Measurements from ENCODE around the gene MITF.

The MITF gene

DNA sequence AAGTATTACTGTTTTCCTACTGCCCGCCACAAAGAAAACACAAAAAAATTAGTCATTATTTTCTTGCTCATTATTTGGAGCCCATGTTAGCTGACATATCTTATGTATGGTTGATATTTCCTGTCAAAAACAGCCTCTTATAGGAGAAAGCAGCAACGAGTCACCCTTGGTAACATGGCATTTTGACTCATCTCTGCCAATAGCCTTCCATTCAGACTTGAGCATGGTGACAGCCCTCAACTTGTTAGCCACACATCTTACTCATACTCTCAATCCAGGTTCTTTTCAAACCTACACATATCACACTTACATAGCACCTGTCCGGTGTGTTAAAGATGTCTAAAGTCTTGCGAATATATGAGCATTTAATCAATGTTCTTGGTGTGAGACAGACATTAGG, 150.8 kb downstream of the MITF start:
- no peaks in the 10 kb centered on the region for H3K9me3 ChIP-seq (ENCODE audit: low read length)
- H3K9me2 ChIP-seq (ENCODE audit: low read depth, low read length), result no peaks in the 10 kb centered on the region
- no peaks in the 10 kb centered on the region for H3K4me1 ChIP-seq (ENCODE audit: insufficient read depth, low read length, severe bottlenecking)
- TF ChIP-seq EZH2 (IDR thresholded peaks at IDR 0.05; ENCODE audit: borderline replicate concordance, low read length), result no peak
- TF ChIP-seq, protein P1, sequence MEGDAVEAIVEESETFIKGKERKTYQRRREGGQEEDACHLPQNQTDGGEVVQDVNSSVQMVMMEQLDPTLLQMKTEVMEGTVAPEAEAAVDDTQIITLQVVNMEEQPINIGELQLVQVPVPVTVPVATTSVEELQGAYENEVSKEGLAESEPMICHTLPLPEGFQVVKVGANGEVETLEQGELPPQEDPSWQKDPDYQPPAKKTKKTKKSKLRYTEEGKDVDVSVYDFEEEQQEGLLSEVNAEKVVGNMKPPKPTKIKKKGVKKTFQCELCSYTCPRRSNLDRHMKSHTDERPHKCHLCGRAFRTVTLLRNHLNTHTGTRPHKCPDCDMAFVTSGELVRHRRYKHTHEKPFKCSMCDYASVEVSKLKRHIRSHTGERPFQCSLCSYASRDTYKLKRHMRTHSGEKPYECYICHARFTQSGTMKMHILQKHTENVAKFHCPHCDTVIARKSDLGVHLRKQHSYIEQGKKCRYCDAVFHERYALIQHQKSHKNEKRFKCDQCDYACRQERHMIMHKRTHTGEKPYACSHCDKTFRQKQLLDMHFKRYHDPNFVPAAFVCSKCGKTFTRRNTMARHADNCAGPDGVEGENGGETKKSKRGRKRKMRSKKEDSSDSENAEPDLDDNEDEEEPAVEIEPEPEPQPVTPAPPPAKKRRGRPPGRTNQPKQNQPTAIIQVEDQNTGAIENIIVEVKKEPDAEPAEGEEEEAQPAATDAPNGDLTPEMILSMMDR (IDR thresholded peaks at IDR 0.05; ENCODE audit: low read length), result no peak
- no peak overlapping the region for H3K27ac ChIP-seq (ENCODE audit: low read depth, low read length, poor library complexity, severe bottlenecking)
- H3F3A ChIP-seq (ENCODE audit: insufficient read depth, low read length), result no peaks in the 10 kb centered on the region
- H3K36me3 ChIP-seq (ENCODE audit: insufficient read depth, low read length), result no peaks in the 10 kb centered on the region
- H3K4me2 ChIP-seq (ENCODE audit: low read length), result no peak overlapping the region
- no peaks in the 10 kb centered on the region for H4K20me1 ChIP-seq (ENCODE audit: insufficient read depth, low read length)
- H3K4me3 ChIP-seq (ENCODE audit: low read depth, low read length, poor library complexity, severe bottlenecking), result no peak overlapping the region
- no peaks in the 10 kb centered on the region for H3K79me2 ChIP-seq (ENCODE audit: insufficient read depth, low read length)
- H3K9ac ChIP-seq (ENCODE audit: low read length), result no peak overlapping the region
- H3K27me3 ChIP-seq (ENCODE audit: insufficient read depth, low read length), result no peaks in the 10 kb centered on the region
- H2AFZ ChIP-seq (ENCODE audit: low read length), result no peak overlapping the region

DNA sequence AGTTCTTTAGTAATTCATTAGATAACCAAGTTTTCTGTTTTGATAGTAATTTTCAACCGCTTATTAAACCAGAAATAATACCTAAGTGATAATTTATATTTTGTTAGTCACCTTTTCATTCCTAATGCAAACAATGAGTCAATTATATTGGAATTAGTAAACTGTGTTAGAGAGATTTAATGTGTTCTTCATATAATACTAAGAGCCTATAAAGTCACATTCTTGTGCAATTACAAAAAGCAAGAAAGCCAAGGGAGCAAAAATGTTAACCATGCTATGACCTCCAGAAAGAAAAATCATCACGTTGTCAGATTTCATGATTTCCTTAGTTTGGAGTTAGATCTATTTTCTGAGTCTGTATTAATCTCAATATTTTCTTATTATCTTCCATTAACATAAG, 151.4 kb downstream of the MITF start:
- Histone ChIP-seq H4K20me1 (ENCODE audit: insufficient read depth, low read length) (no peaks in the 10 kb centered on the region), H3K9me2 (ENCODE audit: low read depth, low read length) (no peaks in the 10 kb centered on the region), H3K9me3 (ENCODE audit: low read length) (no peaks in the 10 kb centered on the region), H2AFZ (ENCODE audit: low read length) (no peak overlapping the region), H3K27ac (ENCODE audit: low read depth, low read length, poor library complexity, severe bottlenecking) (no peak overlapping the region), H3K36me3 (ENCODE audit: insufficient read depth, low read length) (no peaks in the 10 kb centered on the region), H3K27me3 (ENCODE audit: insufficient read depth, low read length) (no peaks in the 10 kb centered on the region), H3K9ac (ENCODE audit: low read length) (no peak overlapping the region), H3K4me2 (ENCODE audit: low read length) (no peak overlapping the region), H3F3A (ENCODE audit: insufficient read depth, low read length) (no peaks in the 10 kb centered on the region), H3K4me1 (ENCODE audit: insufficient read depth, low read length, severe bottlenecking) (no peaks in the 10 kb centered on the region), H3K79me2 (ENCODE audit: insufficient read depth, low read length) (no peaks in the 10 kb centered on the region), H3K4me3 (ENCODE audit: low read depth, low read length, poor library complexity, severe bottlenecking) (no peak overlapping the region)
- TF ChIP-seq EZH2 (IDR thresholded peaks at IDR 0.05; ENCODE audit: borderline replicate concordance, low read length), result no peak
- TF ChIP-seq, protein P1 (IDR thresholded peaks at IDR 0.05; ENCODE audit: low read length), result no peak

DNA sequence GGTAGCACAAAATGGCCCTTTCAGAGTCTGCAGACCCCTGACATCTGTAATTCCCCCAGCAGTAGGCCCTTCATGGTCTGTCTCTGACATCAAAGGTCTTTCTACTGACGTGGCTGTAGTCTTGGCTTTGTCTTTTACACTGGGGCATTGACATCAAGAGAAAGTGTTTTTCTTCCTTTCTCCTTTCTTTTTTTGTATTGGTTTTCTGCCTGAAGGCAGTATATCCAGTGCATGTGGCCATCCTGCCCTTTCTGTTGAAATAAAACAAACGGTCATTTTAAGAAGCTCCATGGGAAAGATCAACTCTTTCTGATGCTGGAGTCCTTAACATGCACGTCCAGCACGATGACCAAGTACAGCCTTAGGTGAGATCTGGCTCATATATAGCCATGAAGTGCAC, 153.4 kb downstream of the MITF start:
- no peaks in the 10 kb centered on the region for H3K9me2 ChIP-seq (ENCODE audit: low read depth, low read length)
- no peak overlapping the region for H2AFZ ChIP-seq (ENCODE audit: low read length)
- H3K4me1 ChIP-seq (ENCODE audit: insufficient read depth, low read length, severe bottlenecking), result no peaks in the 10 kb centered on the region
- TF ChIP-seq, protein P1 (IDR thresholded peaks at IDR 0.05; ENCODE audit: low read length), result no peak
- no peak for TF ChIP-seq EZH2 (IDR thresholded peaks at IDR 0.05; ENCODE audit: borderline replicate concordance, low read length)
- H3K79me2 ChIP-seq (ENCODE audit: insufficient read depth, low read length), result no peaks in the 10 kb centered on the region
- no peak overlapping the region for H3K4me2 ChIP-seq (ENCODE audit: low read length)
- no peaks in the 10 kb centered on the region for H4K20me1 ChIP-seq (ENCODE audit: insufficient read depth, low read length)
- no peak overlapping the region for H3K27ac ChIP-seq (ENCODE audit: low read depth, low read length, poor library complexity, severe bottlenecking)
- no peaks in the 10 kb centered on the region for H3K36me3 ChIP-seq (ENCODE audit: insufficient read depth, low read length)
- no peaks in the 10 kb centered on the region for H3F3A ChIP-seq (ENCODE audit: insufficient read depth, low read length)
- H3K4me3 ChIP-seq (ENCODE audit: low read depth, low read length, poor library complexity, severe bottlenecking), result no peak overlapping the region
- no peak overlapping the region for H3K9ac ChIP-seq (ENCODE audit: low read length)
- no peaks in the 10 kb centered on the region for H3K9me3 ChIP-seq (ENCODE audit: low read length)
- H3K27me3 ChIP-seq (ENCODE audit: insufficient read depth, low read length), result no peaks in the 10 kb centered on the region

Data from OCI-LY1 (cell line).